ENCODE measurements around the gene CACNA2D3. TPM values are rescaled to one million over a fixed set of nuclear protein-coding genes. Genes with fewer than 3 reads are reported as not detected.

The CACNA2D3 gene
- total RNA-seq, 2 donors from 2014 or later, result 1.1 to 5.9 TPM

DNA sequence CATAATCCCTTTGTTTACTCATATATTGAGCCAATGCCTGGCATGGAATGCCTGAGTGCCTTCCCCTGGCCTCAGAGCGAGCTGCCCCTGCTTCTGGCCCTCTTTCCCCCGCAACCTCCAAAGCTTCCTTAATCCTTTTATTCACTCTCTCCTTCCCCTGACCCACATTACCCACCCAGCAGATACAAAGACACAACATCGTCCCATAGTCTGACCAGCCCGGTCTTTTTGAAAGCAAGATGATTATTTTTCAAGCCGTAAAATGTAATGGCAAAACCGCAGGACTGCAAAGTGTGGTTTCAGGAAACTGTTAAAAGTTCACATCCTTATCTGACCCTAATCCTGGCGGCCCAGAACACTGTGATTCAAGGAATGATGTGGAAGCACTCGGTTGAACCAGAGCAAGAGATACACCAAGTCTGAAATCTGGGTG lies 883.9 kb downstream of the CACNA2D3 start:
- intact Hi-C loops (cut with DNase I), result no loop called here
- TF ChIP-seq, protein P1, sequence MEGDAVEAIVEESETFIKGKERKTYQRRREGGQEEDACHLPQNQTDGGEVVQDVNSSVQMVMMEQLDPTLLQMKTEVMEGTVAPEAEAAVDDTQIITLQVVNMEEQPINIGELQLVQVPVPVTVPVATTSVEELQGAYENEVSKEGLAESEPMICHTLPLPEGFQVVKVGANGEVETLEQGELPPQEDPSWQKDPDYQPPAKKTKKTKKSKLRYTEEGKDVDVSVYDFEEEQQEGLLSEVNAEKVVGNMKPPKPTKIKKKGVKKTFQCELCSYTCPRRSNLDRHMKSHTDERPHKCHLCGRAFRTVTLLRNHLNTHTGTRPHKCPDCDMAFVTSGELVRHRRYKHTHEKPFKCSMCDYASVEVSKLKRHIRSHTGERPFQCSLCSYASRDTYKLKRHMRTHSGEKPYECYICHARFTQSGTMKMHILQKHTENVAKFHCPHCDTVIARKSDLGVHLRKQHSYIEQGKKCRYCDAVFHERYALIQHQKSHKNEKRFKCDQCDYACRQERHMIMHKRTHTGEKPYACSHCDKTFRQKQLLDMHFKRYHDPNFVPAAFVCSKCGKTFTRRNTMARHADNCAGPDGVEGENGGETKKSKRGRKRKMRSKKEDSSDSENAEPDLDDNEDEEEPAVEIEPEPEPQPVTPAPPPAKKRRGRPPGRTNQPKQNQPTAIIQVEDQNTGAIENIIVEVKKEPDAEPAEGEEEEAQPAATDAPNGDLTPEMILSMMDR (IDR thresholded peaks at IDR 0.05), result no peak
- TF ChIP-seq POLR2AphosphoS5 (IDR thresholded peaks at IDR 0.05) (no peak), POLR2A (IDR thresholded peaks at IDR 0.05) (no peak)
- no peak overlapping the region for H3K27ac ChIP-seq

DNA sequence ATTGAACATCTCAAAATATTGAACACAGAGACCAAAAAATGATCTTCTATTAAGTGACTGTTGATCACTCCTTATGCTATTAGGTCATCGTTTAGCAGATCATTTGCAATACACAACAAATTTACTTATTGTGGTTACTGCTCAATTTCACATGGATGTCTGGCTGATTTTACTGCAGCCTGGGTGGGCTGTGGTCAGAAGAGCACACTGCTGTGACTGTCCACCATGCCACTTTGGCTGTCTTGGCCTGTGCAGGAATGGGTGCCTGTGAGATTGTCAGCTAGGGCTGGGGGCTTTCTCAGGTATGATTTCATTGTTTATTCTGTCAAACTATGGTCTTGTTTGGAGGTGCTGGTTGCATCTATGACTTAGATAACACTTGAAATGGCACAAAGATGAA lies 885.6 kb downstream of the CACNA2D3 start:
- Histone ChIP-seq H3K27ac (no peak overlapping the region), H3K27me3 (replicated peaks; ENCODE audit: insufficient read depth) (no peaks in the 10 kb centered on the region), H3K4me1 (replicated peaks) (no peaks in the 10 kb centered on the region), H3K36me3 (no peaks in the 10 kb centered on the region), H3K4me3 (no peak overlapping the region), H3K9me3 (no peaks in the 10 kb centered on the region)
- TF ChIP-seq POLR2AphosphoS5 (IDR thresholded peaks at IDR 0.05) (no peak), POLR2A (IDR thresholded peaks at IDR 0.05) (no peak)
- TF ChIP-seq, protein P1 (IDR thresholded peaks at IDR 0.05), result no peak
- DNase-seq (ENCODE audit: low spot score), result no peak
- intact Hi-C loops (cut with DNase I), result no loop called here
- WGBS, result 57% methylated on average over 1 of the region's 1 CpG

More for the DNA sequence above, 883.9 kb downstream of the CACNA2D3 start:
- Histone ChIP-seq H3K27me3 (replicated peaks; ENCODE audit: insufficient read depth) (no peaks in the 10 kb centered on the region), H3K36me3 (no peaks in the 10 kb centered on the region), H3K9me3 (no peaks in the 10 kb centered on the region), H3K4me3 (no peak overlapping the region), H3K4me1 (replicated peaks) (no peaks in the 10 kb centered on the region)
- no peak for DNase-seq (ENCODE audit: low spot score)
- WGBS, result 64% methylated on average over 8 of the region's 8 CpGs

DNA sequence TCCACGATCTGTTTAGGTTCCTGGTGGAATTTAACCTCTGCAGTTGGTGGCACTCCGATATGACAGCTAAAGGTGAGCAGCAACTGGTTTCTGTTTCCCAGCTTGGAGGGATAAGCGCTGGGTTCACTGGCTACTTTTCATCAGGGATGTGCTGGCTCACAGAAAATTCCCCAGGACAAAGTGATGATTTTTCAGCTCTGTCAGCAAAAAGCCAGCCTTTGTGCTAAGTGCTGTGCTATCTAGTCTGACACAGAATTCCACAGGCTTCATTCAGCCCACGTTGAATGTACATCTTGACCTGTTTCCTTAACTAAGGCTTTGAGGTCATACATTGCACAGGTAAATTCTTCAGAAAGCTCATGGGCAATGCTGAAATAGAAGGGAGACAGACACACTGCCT lies 887.0 kb downstream of the CACNA2D3 start:
- Histone ChIP-seq H3K4me3 (no peak overlapping the region), H3K9me3 (no peaks in the 10 kb centered on the region), H3K36me3 (no peaks in the 10 kb centered on the region), H3K27me3 (replicated peaks; ENCODE audit: insufficient read depth) (no peaks in the 10 kb centered on the region), H3K27ac (no peak overlapping the region), H3K4me1 (replicated peaks) (no peaks in the 10 kb centered on the region)
- 88% methylated on average over 4 of the region's 4 CpGs for WGBS
- TF ChIP-seq, protein P1 (IDR thresholded peaks at IDR 0.05), result no peak
- TF ChIP-seq POLR2A (IDR thresholded peaks at IDR 0.05) (no peak), POLR2AphosphoS5 (IDR thresholded peaks at IDR 0.05) (no peak)
- DNase-seq (ENCODE audit: low spot score), result no peak
- intact Hi-C loops (cut with DNase I), result no loop called here

DNA sequence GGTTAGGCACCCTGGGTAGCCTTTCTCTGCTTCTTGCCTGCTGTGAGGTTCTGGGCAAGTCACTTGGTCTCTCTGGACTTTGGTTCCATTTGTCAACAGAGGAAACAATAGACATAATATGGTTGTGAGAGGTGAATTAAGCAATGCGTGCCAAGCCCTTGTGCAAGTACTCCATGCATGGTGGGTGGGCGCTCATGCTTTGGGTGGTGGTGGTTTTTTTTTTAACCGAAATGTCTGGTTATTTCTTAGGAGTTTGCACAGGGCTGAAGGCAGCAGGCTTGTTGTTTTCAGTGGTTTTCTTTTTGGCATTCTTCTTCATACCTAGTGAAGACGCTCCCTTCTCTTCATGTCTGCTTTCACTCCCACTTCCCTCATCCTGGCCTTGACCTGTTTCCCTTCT lies 889.7 kb downstream of the CACNA2D3 start:
- H3K27me3 ChIP-seq (replicated peaks; ENCODE audit: insufficient read depth), result no peaks in the 10 kb centered on the region
- no peak overlapping the region for H3K4me3 ChIP-seq
- TF ChIP-seq POLR2A (IDR thresholded peaks at IDR 0.05), result no peak
- TF ChIP-seq POLR2AphosphoS5 (IDR thresholded peaks at IDR 0.05), result no peak
- TF ChIP-seq, protein P1 (IDR thresholded peaks at IDR 0.05), result no peak
- no peaks in the 10 kb centered on the region for H3K4me1 ChIP-seq (replicated peaks)
- H3K27ac ChIP-seq, result no peak overlapping the region
- 96% methylated on average over 4 of the region's 4 CpGs for WGBS
- no peaks in the 10 kb centered on the region for H3K9me3 ChIP-seq
- intact Hi-C loops (cut with DNase I), result no loop called here
- H3K36me3 ChIP-seq, result no peaks in the 10 kb centered on the region
- no peak for DNase-seq (ENCODE audit: low spot score)

DNA sequence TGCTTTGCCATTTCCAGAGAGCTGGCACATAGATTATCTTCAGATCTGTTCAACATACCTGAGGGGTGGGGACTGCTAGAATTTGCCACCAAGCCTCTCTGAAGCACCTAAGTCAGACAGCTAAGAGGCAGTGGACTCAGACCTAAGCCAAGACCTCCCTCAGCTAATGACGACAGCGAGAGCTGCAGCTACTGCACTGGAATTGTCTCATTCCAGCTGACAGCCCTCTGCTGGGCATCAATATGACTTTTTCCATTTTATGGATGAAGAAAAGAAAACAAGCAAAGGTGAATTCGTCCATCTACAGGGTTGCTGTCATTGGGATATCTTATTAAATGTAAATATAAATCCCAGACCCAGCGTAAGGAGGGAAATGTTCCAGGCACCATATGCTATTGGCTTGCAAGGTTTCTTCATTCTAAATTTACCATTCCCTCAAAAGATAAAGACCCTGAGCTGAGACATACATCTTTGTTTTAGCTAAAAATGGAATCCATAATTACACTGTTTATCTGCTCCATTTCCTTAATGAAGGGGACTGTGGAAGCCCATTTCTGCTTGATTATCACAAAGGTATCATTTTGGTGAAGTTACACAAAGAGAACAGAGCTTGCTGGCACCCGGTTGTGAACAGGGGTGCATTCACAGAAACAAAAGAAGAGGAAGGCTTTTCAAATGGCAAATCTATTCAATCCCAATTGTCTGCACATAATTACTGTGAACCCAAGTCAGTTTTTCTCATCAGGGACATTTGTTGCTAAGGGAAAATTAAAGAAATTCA lies 891.0 kb downstream of the CACNA2D3 start:
- WGBS, result 60% methylated on average over 5 of the region's 5 CpGs
- intact Hi-C loops (cut with DNase I), result no loop called here

More for the DNA sequence above, 891.0 kb downstream of the CACNA2D3 start:
- Histone ChIP-seq H3K27me3 (replicated peaks; ENCODE audit: insufficient read depth) (no peaks in the 10 kb centered on the region), H3K4me3 (no peak overlapping the region), H3K27ac (no peak overlapping the region), H3K9me3 (no peaks in the 10 kb centered on the region), H3K36me3 (no peaks in the 10 kb centered on the region), H3K4me1 (replicated peaks) (no peaks in the 10 kb centered on the region)
- TF ChIP-seq POLR2A (IDR thresholded peaks at IDR 0.05) (no peak), POLR2AphosphoS5 (IDR thresholded peaks at IDR 0.05) (no peak)
- TF ChIP-seq, protein P1 (IDR thresholded peaks at IDR 0.05), result no peak
- DNase-seq (ENCODE audit: low spot score), result no peak
